ENCODE measurements around the gene EBF4. TPM values are rescaled to one million over a fixed set of nuclear protein-coding genes. Genes with fewer than 3 reads are reported as not detected.

EBF4 gene
- total RNA-seq, 1 donor, result 0.09 TPM

GRCh38 chr20:2757969-2758368 is 65.4 kb downstream of the EBF4 start:
- TF ChIP-seq CTCF (IDR thresholded peaks at IDR 0.05; ENCODE audit: insufficient read depth, low read length), result no peak
- DNase-seq (ENCODE audit: low read depth), result no peak
- no peak overlapping the region for H3K4me3 ChIP-seq (ENCODE audit: low read depth, low read length)

- TF ChIP-seq CTCF (IDR thresholded peaks at IDR 0.05; ENCODE audit: insufficient read depth, low read length), result no peak
- H3K4me3 ChIP-seq (ENCODE audit: low read depth, low read length), result no peak overlapping the region
- no peak for DNase-seq (ENCODE audit: low read depth)
Measured at GRCh38 chr20:2759143-2759542, 66.6 kb downstream of the EBF4 start.

- no peak for TF ChIP-seq CTCF (IDR thresholded peaks at IDR 0.05; ENCODE audit: insufficient read depth, low read length)
- DNase-seq (ENCODE audit: low read depth), result no peak
- no peak overlapping the region for H3K4me3 ChIP-seq (ENCODE audit: low read depth, low read length)
Measured at GRCh38 chr20:2759603-2760296, 67.2 kb downstream of the EBF4 start.

- no peak for TF ChIP-seq CTCF (IDR thresholded peaks at IDR 0.05; ENCODE audit: insufficient read depth, low read length)
- H3K4me3 ChIP-seq (ENCODE audit: low read depth, low read length), result no peak overlapping the region
- no peak for DNase-seq (ENCODE audit: low read depth)
Measured at GRCh38 chr20:2760297-2760951, 67.8 kb downstream of the EBF4 start.

GRCh38 chr20:2760952-2761305 is 68.3 kb downstream of the EBF4 start:
- no peak for TF ChIP-seq CTCF (IDR thresholded peaks at IDR 0.05; ENCODE audit: insufficient read depth, low read length)
- H3K4me3 ChIP-seq (ENCODE audit: low read depth, low read length), result no peak overlapping the region
- no peak for DNase-seq (ENCODE audit: low read depth)

- no peak for TF ChIP-seq CTCF (IDR thresholded peaks at IDR 0.05; ENCODE audit: insufficient read depth, low read length)
- no peak for DNase-seq (ENCODE audit: low read depth)
- no peak overlapping the region for H3K4me3 ChIP-seq (ENCODE audit: low read depth, low read length)
Measured at GRCh38 chr20:2761885-2762284, 69.3 kb downstream of the EBF4 start.

Measured in fibroblast of the aortic adventitia (primary cell).